Duodenal mucosa (tissue), 2 donors: ENCODE data around the gene GAPVD1.
"Not testable (repeated sequence)": the region's sequence is repeated elsewhere in the genome, so short reads cannot be mapped to it uniquely, and the experiment has no call there.

Experiments
- H3K27ac ChIP-seq: one replicate; pipeline ENCODE4 v1.7.0; 2013; ENCODE audit warnings: low read depth, low read length
- H3K27me3 ChIP-seq, 2 donors: one replicate each; pipeline ENCODE4 v1.7.0; 2013; ENCODE audit warnings: low read length in 2 of 2, control low read depth in 1 of 2; ENCODE audit not compliant: insufficient read depth in 2 of 2, control insufficient read depth in 1 of 2
- H3K36me3 ChIP-seq, 2 donors: one replicate each; pipeline ENCODE4 v1.7.0; 2013; ENCODE audit warnings: low read length in 2 of 2, control low read depth in 1 of 2; ENCODE audit not compliant: insufficient read depth in 2 of 2, control insufficient read depth in 1 of 2
- H3K4me1 ChIP-seq, 2 donors: one replicate each; pipeline ENCODE4 v1.7.0; 2013; ENCODE audit warnings: low read length in 2 of 2, control low read depth in 1 of 2; ENCODE audit not compliant: insufficient read depth in 2 of 2, control insufficient read depth in 1 of 2
- H3K4me3 ChIP-seq, 2 donors: one replicate each; pipeline ENCODE4 v1.7.0; 2013; ENCODE audit warnings: low read length in 2 of 2, low read depth in 1 of 2
- H3K9ac ChIP-seq, 2 donors: one replicate each; pipeline ENCODE4 v1.7.0; 2013; ENCODE audit warnings: low read length in 2 of 2, low read depth in 1 of 2
- H3K9me3 ChIP-seq, 2 donors: one replicate each; pipeline ENCODE4 v1.7.0; 2013; ENCODE audit warnings: low read length in 2 of 2, control low read depth in 1 of 2; ENCODE audit not compliant: control insufficient read depth in 1 of 2

GAPVD1 gene

DNA sequence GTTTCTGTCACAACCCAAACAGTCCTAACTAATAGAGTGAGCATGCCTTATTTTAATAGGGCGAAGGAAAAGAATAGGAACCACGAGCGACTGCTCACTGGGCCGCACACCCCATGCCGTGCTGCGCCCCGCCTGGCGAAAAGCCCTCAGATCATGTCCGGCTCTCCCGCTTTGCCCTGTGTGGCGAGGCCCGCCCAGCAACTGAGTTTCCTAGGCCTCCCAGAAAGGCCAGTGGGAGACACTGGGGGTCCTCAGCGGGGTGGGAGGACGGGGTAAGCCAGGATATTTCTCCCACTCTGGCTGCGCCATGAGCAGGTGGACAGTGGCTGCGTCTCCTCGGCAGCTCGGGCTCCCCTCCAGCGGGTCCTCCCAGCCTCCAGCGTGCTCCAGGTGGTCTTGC, 138.0 kb downstream of the GAPVD1 start:
- Histone ChIP-seq H3K9me3 (no peaks in the 10 kb centered on the region), H3K9ac (no peak overlapping the region), H3K27ac (no peak overlapping the region), H3K4me3 (no peak overlapping the region), H3K36me3 (no peaks in the 10 kb centered on the region), H3K4me1 (no peaks in the 10 kb centered on the region), H3K27me3 (no peaks in the 10 kb centered on the region)

DNA sequence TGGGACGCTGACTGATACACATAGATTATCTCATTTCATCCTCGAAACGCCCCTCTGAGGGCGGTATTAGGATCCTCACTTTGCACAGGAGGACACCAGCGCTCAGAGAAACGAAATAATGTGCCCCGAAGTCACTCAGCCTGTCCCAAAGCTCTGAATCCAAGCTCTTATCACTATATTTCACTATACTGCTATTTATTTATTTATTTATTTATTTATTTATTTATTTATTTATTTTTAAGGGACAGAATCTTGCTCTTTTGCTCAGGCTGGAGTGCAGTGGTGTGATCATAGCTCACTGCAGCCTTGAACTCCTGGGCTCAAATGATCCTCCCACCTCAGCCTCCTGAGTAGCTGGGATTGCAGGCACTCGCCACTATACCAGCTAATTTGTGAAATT, 138.6 kb downstream of the GAPVD1 start:
- not testable (repeated sequence) for H3K27me3 ChIP-seq, H3K4me1 ChIP-seq, H3K36me3 ChIP-seq, H3K4me3 ChIP-seq, H3K9me3 ChIP-seq, H3K27ac ChIP-seq, H3K9ac ChIP-seq

DNA sequence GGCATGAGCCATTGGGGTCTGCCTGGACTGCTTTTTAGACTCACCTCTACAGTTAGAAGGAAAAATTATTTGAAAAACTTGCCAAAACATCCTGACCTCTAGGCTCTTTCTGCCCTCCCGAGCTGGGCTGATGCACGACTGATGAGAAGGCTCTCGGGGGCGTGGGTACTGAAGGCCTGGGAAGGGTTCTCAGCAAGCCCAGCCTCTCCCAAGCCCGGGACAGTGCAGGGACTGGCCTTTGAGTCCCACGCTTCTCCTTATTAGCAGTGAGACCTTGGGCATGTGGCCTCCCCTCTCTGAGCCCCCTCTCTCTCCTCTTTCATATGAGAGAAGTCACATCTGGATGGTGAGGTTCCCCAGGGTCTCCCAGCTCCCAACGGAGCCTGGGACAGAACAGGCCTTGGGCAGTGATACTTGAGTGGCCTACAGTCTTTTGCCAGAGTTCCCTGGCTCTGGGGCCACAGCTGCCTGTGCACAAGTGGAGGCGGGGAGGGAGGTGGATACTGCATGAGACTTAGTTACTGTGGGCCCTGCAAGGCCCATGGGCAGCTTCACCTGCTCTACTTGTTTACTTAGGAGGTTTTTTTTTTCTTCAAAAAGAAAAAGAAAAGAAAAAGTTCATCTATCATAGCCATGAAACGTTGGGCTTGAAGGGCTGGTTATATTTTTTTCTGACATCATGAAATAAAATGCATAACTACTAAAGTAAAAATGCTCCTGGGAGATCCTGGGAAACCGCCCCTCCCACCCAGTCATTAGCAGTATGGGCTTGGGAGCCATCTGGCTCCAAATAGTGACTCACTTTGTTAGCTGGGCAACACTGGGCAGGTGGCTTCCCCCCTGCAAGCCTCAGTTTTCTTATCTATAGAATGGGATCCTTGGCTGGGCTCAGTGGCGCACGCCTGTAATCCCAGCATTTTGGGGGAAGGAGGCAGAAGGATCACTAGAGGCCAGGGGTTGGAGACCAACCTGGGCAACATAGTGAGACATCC, 139.4 kb downstream of the GAPVD1 start:
- H3K9me3 ChIP-seq: no peaks in the 10 kb centered on the region
- no peaks in the 10 kb centered on the region for H3K27me3 ChIP-seq
- H3K9ac ChIP-seq: no peak overlapping the region
- H3K4me3 ChIP-seq: no peak overlapping the region
- no peaks in the 10 kb centered on the region for H3K4me1 ChIP-seq
- H3K27ac ChIP-seq: no peak overlapping the region
- H3K36me3 ChIP-seq: no peaks in the 10 kb centered on the region

DNA sequence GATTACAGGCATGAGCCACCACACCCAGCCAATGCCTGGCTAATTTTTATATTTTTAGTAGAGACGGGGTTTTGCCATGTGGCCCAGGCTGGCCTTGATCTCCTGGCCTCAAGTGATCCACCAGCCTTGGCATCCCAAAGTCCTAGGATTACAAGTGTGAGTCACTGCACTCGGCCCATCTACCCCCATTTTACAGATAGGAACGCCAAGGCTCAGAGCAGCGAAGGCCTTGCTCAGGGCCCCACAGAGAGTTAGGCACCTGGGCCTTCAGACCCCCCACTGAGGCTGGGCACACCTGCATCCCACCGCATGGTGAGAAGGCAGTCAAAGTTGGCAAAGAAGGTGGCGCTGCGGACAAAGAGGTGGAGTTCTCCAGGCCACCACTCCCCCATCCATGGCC, 143.1 kb downstream of the GAPVD1 start:
- no peaks in the 10 kb centered on the region for H3K36me3 ChIP-seq
- no peak overlapping the region for H3K4me3 ChIP-seq
- H3K27me3 ChIP-seq: peaks cover 0 to 7% of the 10 kb centered on the region in 2 donors
- no peak overlapping the region for H3K27ac ChIP-seq
- H3K9ac ChIP-seq: no peak overlapping the region
- H3K4me1 ChIP-seq: peaks cover 0 to 4% of the 10 kb centered on the region in 2 donors
- H3K9me3 ChIP-seq: no peaks in the 10 kb centered on the region

DNA sequence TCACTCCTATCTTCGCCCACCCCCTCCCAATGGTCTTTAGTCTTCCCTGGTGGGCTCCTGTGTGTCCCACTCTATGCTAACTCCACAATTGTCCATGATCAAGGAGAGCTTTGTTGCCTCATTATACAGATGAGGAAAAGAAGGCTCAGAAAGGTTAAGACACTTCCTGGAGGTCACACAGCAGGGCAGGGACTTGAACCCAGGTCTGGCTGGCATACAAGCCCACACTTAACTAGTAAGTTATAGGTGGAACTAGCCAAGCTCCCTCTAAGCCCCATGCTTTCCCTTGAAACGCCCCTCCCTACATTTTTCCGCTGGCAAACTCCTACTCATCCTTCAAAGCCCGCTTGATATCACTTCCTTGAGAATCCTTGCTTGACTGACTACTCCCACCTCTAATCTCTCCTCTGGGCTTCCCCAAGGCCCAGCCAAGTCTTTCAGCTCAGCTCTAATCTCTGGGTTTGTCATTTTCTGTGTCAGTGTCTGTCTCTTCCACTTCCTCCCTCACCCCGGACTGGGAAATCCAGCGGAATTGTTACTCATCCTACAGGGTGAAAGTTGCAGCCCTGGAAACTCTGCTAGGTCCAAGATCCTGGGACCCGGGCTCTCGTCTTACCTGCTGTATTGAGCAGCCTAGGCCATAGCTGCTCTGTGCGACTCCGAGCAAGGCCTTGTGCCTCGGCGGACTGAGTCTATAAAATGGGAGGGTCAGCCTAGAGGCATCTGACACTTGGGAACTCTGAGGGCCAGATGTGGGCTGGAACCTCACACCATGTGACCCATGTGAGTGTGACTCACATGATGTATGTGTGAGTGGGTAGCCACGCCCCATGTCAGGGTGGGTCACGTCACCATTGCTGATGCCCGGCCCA, 144.5 kb downstream of the GAPVD1 start:
- Histone ChIP-seq H3K9ac (no peak overlapping the region), H3K27me3 (peaks cover 0 to 11% of the 10 kb centered on the region in 2 donors), H3K27ac (no peak overlapping the region), H3K9me3 (no peaks in the 10 kb centered on the region), H3K4me3 (no peak overlapping the region), H3K36me3 (no peaks in the 10 kb centered on the region), H3K4me1 (peaks cover 0 to 6% of the 10 kb centered on the region in 2 donors)

DNA sequence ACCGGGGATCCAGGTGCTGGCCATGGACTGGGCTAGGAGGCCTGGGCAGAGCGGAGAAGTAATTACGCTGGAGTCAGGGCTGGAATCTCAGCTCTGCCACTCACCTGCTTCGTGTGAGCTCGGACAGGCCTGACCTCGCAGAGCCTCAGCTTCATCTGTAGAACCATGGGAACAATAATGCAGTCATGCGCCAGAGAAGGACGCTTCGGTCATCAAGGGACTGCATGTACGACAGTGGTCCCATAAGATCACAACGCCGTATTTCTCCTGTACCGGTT, 145.1 kb downstream of the GAPVD1 start:
- Histone ChIP-seq H3K4me1 (peaks cover 0 to 6% of the 10 kb centered on the region in 2 donors), H3K36me3 (no peaks in the 10 kb centered on the region)

DNA sequence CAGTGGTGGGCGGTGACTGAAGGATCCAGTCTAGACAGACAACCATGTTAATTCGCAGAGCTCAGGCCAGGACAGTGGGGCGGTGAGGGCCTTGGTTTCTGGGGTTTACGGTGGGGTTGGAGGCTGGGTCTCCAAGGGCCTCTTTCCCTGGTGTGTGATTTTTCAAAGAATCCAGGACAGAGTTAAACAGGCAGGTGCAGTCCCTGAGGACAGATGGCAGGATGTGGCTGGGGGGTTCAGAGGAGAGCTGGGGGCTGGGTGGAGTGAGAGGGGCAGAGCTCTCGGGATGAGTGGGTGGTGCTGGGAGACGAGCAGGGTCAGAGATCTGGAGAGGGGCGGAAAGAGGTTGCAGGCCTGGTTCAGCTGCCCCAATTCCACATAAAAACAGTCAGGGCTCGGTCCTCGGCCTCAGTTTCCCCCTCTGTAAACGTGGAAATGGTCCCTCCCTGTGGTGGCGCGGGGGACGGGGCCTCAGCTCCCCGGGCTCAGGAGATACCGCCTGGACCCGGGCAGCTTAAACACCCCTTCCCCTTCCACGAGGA, 145.9 kb downstream of the GAPVD1 start:
- no peaks in the 10 kb centered on the region for H3K9me3 ChIP-seq

More for the DNA sequence above, 145.1 kb downstream of the GAPVD1 start:
- Histone ChIP-seq H3K9ac (no peak overlapping the region), H3K9me3 (no peaks in the 10 kb centered on the region), H3K27me3 (peaks cover 0 to 11% of the 10 kb centered on the region in 2 donors), H3K4me3 (no peak overlapping the region), H3K27ac (no peak overlapping the region)

DNA sequence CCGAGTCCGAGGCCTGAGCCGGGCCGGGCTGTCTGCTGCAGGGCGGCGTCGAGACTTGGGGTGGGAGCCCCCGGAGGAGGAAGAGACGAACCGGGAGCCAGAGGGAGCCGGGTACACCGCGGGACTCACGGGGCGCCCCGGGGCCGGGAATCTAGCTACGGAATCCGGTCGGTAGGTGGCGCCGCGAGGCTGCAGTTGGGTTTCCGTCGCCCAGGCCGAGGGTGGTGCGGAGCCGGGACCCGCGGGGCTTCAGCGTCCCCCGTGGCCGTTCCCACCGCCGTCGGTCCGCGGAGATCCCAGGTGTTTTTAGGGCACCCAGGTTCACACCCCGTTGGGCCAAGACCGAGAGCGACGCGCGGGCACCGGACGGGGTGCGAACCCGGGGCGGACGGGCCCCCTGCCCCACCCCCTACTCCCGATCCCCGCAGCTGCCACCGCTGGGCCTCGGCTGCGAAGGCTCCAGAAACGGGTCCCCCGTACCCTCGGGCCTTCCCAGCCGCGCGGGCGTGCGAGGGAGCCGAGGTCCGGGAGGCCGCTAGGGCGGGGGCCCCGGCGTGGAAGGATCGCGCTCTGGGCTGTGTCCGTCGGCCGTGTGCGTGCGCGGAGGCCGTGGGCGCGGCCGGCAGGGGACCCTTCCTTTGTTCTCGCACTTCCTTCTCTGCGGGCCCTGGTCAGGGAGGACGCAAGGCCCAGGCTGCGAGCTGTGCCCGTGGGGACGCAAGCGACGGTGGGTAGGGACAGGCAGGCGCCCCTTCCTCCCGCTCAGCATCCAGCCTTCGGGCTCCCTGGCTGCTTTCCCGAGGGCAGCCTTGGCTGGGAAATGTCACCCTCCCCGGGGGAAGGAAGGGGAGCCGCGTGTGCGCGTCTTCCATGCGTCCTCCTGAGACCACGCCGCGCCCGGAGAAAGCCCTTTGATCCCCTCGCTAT, 146.6 kb downstream of the GAPVD1 start:
- peak overlapping the region; percentile 43 to 65 for H3K4me3 ChIP-seq
- H3K4me1 ChIP-seq: peaks cover 0 to 6% of the 10 kb centered on the region in 2 donors
- no peak overlapping the region for H3K27ac ChIP-seq
- peak overlapping the region in 1 of 2 donors; percentile 25 for H3K9ac ChIP-seq
- no peaks in the 10 kb centered on the region for H3K9me3 ChIP-seq
- H3K27me3 ChIP-seq: peaks cover 0 to 11% of the 10 kb centered on the region in 2 donors
- no peaks in the 10 kb centered on the region for H3K36me3 ChIP-seq

More for the DNA sequence above, 145.9 kb downstream of the GAPVD1 start:
- H3K9ac ChIP-seq: peak overlapping the region in 1 of 2 donors; percentile 4
- no peak overlapping the region for H3K27ac ChIP-seq
- H3K4me3 ChIP-seq: peak overlapping the region; percentile 43 to 65
- no peaks in the 10 kb centered on the region for H3K36me3 ChIP-seq
- H3K4me1 ChIP-seq: peaks cover 0 to 6% of the 10 kb centered on the region in 2 donors
- peaks cover 0 to 11% of the 10 kb centered on the region in 2 donors for H3K27me3 ChIP-seq

DNA sequence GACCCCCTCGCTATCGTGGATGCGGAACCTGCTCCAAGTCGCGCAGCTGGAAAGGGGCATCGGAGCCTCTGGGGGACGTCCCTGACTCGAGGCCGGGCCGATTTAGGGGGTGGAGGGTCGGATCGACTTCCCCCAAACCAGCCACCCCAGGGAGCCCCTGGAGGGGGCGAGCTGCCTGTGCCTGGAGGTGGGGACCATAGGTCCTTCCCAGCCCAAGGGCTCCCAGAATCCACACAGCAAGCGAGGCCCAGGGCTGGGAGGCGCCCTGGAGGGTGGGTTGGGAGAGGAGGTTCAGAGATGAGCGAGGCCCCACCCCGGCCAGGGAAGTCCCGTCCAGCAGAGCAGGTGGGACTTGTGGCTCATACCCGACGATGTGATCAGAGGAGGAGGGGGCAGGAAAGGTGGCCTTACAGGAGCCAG, 147.6 kb downstream of the GAPVD1 start:
- no peak overlapping the region for H3K4me3 ChIP-seq
- H3K9ac ChIP-seq: no peak overlapping the region
- H3K27ac ChIP-seq: no peak overlapping the region
- no peaks in the 10 kb centered on the region for H3K36me3 ChIP-seq
- peaks cover 0 to 6% of the 10 kb centered on the region in 2 donors for H3K4me1 ChIP-seq
- no peaks in the 10 kb centered on the region for H3K9me3 ChIP-seq
- H3K27me3 ChIP-seq: peaks cover 0 to 11% of the 10 kb centered on the region in 2 donors
